GM20431 (cell line): ENCODE measurements around the gene ALS2.
"Not testable (repeated sequence)": the region's sequence is repeated elsewhere in the genome, so short reads cannot be mapped to it uniquely, and the experiment has no call there.

ENCODE experiments used
- in situ Hi-C: fragments of 300-500 bp; cut with MseI, MboI; formaldehyde crosslinking; loops from one replicate; pipeline ENCODE4 v1.15.0; 2020; ENCODE audit warnings: low sequenced_read_pairs; ENCODE audit not compliant: unreplicated experiment

ALS2 gene

DNA sequence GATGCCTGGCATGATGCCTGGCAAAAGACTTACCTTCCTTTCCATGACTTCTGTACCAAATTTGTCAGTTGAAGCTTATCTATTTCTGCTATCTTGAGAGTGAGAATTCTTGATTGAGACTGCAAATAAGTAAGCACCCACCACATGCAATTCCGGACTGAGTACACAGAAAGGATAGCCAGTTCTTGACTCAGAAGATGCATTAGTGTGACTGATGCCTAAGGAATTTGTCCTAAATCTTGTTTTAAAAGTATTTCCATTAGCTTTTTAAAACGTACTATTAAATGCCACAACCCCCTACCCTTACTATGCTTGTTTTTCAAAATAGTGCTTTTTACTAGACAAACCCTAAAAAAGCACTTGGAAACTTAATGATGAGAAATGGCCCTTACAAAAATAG lies 82.8 kb downstream of the ALS2 start:
- in situ Hi-C loops = no loop called here

DNA sequence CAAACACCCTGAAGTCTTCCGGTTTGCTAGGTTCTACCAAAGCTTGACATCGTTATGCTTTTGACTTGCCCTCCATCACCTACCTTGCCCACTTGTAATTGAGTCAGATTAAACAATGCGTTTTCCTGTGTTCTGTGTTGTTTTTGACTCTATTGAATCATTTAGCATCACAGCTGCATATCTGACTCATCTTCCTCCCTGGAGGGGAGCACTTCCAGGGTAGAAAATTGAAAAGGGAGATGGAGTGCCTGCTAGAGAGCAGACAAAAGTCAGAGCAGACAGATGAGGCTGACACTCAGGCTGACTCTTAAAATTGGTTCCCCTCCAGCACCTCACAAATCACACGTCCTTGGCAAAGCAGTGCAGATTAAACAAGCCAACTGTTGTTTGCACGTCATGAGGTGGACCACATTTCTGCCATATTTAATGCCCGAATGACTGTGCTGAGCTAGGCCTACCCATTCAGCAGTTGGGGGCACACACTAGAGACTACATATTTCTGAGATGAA lies 84.5 kb downstream of the ALS2 start:
- in situ Hi-C loops = no loop called here

DNA sequence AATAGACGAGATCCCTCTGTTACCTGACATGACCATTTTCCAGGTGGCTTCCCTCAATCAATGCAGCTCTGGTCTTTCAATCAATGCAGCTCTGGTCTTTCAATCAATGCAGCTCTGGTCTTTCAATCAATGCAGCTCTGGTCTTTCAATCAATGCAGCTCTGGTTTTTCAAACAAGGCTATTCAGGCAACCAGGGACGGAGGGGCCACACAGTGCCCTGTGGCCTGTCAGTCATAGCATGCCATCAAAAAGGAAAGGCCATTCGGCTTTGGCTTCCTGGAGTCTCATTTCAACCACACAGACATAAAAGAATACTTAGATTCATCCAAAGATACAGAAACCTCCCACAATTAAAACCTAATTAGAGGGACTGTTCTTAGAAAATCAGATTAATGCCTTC lies 95.6 kb downstream of the ALS2 start:
- in situ Hi-C loops = no loop called here

DNA sequence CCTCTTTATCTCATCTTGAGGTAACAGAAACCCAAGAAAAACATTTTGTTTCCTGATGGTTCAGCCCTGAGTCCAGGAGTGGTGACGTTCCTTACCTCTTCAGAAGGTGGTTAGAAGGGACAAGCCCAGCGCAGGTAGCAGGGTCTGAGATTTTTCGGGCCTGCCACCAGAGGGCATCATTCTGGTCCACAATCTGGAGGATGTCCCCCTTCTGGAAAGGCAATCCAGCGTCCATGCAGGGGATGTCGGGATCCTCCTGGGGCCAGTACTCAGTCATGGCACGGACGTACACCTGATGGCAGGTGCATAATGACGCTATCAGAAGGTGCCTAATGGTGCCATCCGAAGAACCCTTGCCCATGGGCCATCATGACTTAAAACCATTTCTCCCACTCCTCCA lies 100.0 kb downstream of the ALS2 start:
- in situ Hi-C loops = no loop called here

DNA sequence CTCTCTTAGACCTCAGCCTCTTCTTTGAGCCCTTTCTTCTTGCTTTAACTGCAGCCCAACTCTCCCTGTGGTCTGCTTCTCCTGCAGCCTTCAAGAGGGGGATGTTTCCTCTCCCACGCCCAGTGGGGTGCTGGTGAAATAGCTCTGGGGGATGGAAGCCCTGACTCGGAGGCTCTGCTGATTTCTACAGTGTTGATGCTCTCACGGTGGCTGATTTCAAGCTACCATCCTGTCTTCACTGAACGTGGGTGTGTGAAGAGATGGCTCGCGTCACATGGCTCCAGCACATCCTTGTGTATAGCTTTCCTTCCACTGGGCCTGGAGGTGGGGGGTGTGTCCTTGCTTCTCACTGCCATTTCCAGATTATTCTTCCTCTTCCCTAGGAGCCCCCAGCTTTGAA lies 102.3 kb downstream of the ALS2 start:
- in situ Hi-C loops = no loop called here

DNA sequence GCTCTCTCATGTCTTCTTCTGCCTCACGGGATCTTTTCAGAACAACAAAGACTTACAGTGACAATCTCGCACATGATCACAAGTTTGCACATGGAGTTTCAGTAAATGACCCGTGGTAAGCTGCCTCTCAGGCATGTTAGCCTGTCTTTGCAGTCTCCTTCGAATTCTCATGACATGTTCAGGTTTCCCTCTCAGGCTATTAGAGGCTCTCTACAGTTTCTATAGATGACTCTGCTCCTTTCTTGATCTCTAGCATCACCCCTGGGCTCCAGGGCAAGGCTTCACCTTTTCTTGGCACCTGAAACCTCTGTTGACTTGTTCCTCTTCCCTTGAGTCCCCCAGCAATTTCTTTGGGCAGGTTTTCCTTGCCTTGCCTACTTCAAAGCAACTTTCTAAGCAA lies 105.3 kb downstream of the ALS2 start:
- in situ Hi-C loops = no loop called here

DNA sequence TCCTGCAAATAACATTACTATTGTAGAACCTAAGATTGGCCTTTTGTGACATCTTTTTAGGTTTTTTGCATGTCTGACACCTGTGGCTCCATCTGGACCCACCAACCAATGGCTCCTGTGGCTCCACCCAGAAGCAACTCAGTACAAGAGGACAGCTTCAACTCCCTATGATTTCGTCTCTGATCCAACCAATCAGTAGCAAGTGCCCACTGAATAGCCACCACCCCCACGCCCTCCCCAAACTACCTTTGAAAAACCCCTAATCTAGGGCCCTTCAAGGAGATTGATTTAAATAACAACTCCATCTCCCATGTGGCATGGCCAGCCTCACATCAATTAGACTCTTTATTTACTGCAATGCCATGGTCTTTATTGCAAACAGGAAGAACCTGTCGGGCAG lies 105.9 kb downstream of the ALS2 start:
- in situ Hi-C loops = no loop called here

DNA sequence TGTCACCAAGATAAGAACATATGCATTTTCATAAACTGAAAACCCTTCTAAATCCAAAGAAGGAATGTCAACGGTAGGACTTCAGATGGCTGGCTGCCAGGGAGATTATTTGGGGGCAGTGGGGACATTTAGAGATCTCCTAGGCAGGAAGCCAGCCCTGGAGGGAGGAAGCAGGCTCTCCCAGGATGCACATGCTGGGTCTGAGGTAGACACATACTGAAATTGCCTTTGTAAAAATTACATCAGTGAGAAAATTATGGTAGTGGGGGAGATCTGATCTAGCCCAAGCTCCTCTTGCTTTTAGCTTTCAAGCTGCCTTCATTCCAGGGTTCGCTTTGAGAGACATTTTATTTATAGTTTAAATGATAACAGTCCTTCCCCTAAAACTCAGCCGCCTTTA lies 106.4 kb downstream of the ALS2 start:
- in situ Hi-C loops = no loop called here

DNA sequence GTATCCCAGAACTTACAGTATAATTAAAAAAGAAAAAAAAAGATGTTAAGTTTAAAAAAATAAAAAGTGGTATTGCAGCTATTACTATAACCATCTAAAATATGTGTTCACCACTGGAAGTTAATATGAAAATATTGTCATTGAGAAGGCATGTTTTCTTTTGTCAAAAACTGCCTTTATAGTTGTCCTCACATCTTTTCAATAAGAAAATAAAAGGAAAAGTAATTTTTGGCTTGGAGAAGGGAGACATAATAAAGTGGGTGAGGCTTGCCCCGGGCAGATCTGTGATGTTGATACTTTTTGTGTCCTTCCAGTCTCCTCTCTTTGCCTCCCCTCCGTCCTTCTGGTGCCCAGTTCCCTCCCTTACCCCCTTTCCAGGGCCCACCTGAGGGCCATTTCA lies 107.2 kb downstream of the ALS2 start:
- in situ Hi-C loops = no loop called here

DNA sequence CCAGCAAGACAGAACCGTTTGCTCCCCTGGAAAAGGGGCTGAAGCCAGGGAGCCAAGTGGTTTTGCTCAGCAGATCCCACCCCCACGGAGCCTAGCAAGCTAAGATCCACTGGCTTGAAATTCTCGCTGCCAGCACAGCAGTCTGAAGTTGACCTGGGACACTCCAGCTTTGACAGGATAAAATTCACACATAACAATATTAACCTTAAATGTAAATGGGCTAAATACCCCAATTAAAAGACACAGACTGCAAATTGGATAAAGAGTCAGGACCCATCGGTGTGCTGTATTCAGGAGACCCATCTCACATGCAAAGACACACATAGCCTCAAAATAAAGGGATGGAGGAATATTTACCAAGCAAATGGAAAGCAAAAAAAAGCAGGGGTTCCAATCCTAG lies 109.5 kb downstream of the ALS2 start:
- in situ Hi-C loops = not testable (repeated sequence)

DNA sequence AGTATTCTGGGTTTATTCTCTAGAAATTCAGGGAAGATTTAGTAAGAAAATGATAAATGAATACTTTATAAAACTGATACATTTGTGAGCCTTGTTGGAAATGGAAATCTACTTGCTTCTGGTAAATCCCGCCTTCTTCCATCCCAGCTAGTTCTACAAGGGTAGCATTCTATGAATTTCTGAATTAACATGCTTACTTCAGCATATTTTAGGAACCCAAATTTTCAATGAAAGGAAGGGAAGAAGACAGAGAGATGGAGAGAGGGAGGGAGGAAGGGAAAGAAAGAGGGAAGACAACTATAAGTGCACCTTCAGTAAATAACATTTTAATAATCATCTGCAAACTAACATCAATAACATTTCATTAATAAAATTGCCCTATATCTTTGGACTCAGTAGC lies 110.9 kb downstream of the ALS2 start:
- in situ Hi-C loops = no loop called here

DNA sequence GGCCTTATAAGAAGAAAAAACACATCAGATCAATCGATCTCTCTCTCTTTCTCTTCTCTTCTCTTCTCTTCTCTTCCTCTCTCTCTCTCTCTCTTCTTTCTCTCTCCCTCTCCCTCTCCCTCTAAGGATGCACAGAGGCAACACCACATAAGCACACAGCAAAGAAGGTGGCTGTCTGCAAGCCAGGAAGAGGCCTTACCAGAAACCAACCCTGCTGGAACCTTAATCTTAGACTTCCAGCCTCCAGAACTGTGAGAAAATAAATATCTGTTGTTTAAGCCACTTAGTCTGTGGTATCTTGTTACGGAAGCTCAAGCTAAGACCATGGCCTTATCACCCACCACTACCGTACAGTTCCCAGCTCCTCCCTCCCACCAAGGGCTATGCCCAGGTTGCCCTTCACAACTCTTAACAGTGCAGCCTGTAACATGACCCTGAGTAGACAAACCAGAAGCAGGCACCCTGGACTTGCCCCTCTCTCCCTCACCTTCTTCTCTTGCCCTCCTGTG lies 112.3 kb downstream of the ALS2 start:
- in situ Hi-C loops = no loop called here

DNA sequence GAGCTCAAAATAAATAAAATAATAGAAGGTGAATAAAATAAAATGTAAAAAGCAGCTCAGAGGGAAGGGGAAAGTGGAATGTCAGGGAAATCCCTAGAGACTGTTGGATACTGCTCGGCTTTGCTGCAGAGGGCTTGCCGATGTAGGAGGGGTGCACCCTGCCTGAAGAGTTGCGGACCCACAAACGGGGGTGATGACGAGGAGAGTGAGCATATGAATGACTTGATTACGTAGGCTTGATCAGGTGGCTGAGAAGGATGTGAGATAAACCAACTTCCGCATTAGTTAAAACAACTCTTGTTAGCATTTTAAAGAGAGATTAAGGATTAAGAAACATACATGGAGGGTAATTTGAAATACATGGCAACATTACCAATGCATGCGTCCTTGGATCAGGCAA lies 116.4 kb downstream of the ALS2 start:
- in situ Hi-C loops = no loop called here

DNA sequence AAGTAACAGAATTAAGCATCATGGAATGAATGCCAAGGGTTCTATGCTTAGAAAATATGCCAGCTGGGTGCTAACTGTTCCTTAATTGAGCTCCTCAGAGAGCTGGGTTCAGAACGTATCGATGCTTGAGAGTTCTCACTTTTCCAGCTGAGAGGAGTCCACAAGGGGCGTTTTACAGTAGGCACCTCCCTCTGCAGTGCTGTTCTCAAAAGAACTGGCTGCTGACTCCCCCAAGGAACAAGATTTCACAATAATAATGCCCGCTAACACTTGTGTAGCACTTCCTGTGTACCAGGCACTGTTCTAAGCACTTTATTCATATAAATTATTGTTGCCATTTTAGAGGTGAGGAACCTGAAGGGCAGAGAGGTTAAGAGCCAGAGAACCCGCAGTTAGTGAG lies 119.4 kb downstream of the ALS2 start:
- in situ Hi-C loops = no loop called here

DNA sequence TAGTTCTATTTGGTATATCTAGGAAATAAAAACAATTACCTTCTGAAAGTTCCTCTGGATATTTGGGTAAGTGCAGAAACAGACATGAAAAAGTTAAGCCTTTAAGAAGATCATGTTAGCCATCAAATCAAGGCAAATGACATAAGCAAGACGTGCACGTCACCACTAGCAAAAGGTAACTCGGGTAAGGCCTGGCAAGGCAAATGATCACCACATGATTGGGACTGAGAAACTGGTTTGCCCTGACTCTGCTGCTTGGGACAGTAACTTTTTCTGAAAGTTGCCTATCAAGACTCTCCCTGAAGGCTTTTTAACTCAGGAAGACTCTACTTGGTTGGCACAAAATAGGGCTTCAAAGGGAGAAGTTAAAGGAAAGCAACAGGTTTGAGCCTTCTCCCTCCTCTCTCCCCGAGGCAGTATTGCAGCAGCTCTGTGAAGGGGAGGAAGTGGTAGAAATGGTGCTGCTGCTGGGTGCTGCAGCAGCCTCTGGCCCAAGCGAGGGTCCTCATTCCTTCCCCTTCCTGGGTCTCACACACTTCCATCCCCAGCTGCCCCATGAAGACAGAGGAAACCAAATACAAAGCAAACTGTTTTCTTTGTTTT lies 120.3 kb downstream of the ALS2 start:
- in situ Hi-C loops = no loop called here

DNA sequence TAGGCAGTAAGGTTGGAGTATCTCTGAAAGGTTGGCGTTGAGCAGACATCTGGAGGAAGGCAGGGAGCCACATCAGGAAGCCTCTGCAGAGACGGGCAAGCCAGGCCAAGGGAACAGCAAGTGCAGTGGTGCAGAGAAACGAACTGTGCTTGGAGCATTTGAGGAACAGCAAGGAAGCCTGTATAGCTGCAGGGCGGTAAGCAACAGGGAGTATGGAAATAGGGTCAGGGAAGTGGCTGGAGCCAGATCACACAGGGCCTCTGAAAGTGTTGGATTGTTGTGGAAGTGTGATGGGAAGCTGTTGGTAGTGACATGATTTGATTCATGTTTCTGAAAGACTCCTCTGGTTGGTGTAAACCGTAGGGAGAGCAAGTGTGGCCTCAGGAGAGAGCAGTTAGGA lies 124.0 kb downstream of the ALS2 start:
- in situ Hi-C loops = no loop called here

DNA sequence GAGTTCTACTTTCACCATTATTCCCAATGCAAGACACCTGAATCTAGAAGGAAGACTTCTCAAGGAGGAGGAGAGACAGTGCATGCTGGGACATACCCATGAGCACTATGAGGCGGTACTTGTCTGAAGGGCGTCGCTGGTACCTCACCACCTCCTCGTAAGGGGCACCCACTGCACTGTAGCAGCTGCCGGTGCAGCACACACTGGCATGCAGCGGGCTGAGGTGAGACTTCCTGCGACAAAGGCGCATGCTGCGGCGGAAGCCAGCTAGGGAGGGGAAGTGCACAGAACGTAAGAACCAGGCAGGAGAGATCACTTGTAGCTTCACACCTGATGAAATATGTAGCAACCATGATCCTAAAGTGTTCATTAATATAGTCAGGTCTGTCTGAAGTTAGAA lies 124.6 kb downstream of the ALS2 start:
- in situ Hi-C loops = no loop called here

DNA sequence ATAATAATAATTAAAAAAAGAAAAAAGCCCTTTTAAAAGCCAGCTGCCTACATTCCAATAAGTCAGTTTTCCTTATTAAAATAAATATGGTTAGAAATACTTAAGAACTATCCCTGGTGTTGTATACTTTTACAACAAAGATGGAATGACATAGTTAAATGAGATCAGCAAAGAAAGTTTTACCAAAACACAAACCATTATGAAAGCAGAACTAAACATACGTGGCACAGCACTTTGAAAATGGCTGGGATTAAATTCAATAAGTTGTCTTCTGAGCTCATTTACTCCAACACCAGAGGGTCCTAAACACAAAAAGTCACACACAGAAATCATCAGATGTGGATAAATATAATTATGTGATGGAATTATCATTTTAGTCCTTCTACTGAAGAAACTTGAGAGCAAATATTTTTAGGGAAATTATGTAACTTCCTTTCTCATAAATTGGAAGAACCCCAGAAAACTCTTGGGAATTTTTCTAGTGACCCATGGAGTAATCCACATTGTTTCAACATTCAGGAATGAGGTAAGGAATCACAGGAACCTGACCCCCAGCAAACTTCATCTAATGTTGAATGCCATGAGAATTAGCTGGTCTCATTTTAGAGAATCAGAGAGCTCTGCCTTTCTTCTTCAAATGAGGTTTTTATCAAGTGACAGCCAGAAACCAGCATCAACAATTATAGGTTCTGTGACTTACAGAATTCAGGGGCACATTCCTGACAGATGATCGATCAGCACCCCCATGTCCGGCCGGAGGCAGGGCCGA lies 125.9 kb downstream of the ALS2 start:
- in situ Hi-C loops = no loop called here

DNA sequence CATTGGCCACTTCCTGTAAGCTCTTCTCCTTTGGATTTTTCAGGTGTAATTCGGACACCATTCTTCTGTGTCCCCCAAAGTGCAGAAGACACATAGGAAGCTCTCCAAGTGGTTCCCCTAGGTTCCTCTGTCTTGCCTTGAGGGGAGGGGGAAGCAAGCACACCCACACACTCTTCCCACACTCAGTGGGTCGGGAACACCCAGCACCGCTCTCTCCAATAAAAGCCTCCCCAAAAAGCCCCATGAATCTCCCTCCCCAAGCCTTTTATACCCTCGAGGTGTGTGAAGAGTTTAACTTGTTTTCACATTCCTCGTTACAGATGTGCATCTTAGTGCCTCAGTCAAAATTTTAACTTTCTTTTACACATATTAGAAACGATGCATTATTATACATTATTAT lies 127.5 kb downstream of the ALS2 start:
- in situ Hi-C loops = no loop called here
